ENCODE data around the gene PHACTR4. TPM values are rescaled to one million over a fixed set of nuclear protein-coding genes. Genes with fewer than 3 reads are reported as not detected.
A peak's percentile ranks its signal among the peaks of the same experiment; 100 is the strongest.

The PHACTR4 gene
- total and polyA plus RNA-seq, 10 of the 15 experiments (the other 5 are each of a cell fraction or from before 2014, with no cell fraction given): 8.9 to 34.2 (median 12.5) TPM

DNA sequence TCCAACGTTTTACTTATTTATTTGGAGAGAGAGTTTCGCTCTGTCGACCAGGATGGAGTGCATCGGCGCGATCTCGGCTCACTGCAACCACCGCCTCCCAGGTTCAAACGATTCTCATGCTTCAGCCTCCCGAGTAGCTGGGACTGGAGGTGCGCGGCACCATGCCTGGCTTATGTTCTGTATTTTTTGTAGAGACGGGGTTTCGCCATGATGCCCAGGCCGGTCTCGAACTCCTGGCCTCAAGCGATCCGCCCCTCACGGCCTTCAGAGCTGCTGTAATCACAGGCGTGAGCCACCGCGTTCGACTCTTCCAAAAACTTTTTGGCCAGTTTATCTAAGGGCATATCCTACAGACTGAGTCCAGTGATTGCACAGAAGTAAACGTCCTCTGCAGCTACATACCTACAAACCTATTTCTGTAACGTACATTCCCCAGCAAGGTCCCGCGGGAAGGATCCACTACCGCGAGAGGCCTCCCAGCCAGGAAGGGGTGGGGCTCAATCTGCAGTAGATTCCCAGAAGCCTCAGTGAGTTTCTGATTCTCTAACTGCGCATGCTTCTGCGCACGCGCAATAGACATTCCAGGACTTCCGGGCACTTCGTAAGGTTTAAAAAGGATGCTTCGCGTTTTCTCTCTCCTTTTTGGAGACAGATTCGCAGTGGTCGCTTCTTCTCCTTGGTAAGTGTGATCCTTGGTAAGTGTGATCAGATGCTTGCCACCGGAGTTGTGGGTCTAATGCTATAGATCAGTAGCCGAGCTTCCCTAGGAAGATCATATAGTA, 136.1 kb downstream of the PHACTR4 start, which contains the start of gene RCC1 (continued):
- TF ChIP-seq, protein P1, sequence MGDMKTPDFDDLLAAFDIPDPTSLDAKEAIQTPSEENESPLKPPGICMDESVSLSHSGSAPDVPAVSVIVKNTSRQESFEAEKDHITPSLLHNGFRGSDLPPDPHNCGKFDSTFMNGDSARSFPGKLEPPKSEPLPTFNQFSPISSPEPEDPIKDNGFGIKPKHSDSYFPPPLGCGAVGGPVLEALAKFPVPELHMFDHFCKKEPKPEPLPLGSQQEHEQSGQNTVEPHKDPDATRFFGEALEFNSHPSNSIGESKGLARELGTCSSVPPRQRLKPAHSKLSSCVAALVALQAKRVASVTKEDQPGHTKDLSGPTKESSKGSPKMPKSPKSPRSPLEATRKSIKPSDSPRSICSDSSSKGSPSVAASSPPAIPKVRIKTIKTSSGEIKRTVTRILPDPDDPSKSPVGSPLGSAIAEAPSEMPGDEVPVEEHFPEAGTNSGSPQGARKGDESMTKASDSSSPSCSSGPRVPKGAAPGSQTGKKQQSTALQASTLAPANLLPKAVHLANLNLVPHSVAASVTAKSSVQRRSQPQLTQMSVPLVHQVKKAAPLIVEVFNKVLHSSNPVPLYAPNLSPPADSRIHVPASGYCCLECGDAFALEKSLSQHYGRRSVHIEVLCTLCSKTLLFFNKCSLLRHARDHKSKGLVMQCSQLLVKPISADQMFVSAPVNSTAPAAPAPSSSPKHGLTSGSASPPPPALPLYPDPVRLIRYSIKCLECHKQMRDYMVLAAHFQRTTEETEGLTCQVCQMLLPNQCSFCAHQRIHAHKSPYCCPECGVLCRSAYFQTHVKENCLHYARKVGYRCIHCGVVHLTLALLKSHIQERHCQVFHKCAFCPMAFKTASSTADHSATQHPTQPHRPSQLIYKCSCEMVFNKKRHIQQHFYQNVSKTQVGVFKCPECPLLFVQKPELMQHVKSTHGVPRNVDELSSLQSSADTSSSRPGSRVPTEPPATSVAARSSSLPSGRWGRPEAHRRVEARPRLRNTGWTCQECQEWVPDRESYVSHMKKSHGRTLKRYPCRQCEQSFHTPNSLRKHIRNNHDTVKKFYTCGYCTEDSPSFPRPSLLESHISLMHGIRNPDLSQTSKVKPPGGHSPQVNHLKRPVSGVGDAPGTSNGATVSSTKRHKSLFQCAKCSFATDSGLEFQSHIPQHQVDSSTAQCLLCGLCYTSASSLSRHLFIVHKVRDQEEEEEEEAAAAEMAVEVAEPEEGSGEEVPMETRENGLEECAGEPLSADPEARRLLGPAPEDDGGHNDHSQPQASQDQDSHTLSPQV (IDR thresholded peaks at IDR 0.05): no peak
- TF ChIP-seq, protein P2, sequence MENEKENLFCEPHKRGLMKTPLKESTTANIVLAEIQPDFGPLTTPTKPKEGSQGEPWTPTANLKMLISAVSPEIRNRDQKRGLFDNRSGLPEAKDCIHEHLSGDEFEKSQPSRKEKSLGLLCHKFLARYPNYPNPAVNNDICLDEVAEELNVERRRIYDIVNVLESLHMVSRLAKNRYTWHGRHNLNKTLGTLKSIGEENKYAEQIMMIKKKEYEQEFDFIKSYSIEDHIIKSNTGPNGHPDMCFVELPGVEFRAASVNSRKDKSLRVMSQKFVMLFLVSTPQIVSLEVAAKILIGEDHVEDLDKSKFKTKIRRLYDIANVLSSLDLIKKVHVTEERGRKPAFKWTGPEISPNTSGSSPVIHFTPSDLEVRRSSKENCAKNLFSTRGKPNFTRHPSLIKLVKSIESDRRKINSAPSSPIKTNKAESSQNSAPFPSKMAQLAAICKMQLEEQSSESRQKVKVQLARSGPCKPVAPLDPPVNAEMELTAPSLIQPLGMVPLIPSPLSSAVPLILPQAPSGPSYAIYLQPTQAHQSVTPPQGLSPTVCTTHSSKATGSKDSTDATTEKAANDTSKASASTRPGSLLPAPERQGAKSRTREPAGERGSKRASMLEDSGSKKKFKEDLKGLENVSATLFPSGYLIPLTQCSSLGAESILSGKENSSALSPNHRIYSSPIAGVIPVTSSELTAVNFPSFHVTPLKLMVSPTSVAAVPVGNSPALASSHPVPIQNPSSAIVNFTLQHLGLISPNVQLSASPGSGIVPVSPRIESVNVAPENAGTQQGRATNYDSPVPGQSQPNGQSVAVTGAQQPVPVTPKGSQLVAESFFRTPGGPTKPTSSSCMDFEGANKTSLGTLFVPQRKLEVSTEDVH (IDR thresholded peaks at IDR 0.05; ENCODE audit: low read depth, partially characterized antibody): no peak
- TF ChIP-seq ZZZ3 (IDR thresholded peaks at IDR 0.05; ENCODE audit: control insufficient read depth, insufficient read length, low read depth) (no peak), CBX5 (IDR thresholded peaks at IDR 0.05; ENCODE audit: low read depth) (no peak), IKZF2 (IDR thresholded peaks at IDR 0.05) (0 out of 4 replicates have a peak, but pooled peaks of 1 of the 2 experiments have one; percentile 16), FOXM1 (IDR thresholded peaks at IDR 0.05; ENCODE audit: low read depth, low read length) (peak; percentile 68), ZNF384 (IDR thresholded peaks at IDR 0.05; ENCODE audit: borderline replicate concordance, low read depth, low read length) (no peak)
- TF ChIP-seq, protein P3, sequence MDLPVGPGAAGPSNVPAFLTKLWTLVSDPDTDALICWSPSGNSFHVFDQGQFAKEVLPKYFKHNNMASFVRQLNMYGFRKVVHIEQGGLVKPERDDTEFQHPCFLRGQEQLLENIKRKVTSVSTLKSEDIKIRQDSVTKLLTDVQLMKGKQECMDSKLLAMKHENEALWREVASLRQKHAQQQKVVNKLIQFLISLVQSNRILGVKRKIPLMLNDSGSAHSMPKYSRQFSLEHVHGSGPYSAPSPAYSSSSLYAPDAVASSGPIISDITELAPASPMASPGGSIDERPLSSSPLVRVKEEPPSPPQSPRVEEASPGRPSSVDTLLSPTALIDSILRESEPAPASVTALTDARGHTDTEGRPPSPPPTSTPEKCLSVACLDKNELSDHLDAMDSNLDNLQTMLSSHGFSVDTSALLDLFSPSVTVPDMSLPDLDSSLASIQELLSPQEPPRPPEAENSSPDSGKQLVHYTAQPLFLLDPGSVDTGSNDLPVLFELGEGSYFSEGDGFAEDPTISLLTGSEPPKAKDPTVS (IDR thresholded peaks at IDR 0.05; ENCODE audit: low read depth, low read length): no peak
- TF ChIP-seq, protein P4, sequence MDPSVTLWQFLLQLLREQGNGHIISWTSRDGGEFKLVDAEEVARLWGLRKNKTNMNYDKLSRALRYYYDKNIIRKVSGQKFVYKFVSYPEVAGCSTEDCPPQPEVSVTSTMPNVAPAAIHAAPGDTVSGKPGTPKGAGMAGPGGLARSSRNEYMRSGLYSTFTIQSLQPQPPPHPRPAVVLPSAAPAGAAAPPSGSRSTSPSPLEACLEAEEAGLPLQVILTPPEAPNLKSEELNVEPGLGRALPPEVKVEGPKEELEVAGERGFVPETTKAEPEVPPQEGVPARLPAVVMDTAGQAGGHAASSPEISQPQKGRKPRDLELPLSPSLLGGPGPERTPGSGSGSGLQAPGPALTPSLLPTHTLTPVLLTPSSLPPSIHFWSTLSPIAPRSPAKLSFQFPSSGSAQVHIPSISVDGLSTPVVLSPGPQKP (IDR thresholded peaks at IDR 0.05; ENCODE audit: low read depth, low read length): peak; percentile 68
- TF ChIP-seq, protein P5, sequence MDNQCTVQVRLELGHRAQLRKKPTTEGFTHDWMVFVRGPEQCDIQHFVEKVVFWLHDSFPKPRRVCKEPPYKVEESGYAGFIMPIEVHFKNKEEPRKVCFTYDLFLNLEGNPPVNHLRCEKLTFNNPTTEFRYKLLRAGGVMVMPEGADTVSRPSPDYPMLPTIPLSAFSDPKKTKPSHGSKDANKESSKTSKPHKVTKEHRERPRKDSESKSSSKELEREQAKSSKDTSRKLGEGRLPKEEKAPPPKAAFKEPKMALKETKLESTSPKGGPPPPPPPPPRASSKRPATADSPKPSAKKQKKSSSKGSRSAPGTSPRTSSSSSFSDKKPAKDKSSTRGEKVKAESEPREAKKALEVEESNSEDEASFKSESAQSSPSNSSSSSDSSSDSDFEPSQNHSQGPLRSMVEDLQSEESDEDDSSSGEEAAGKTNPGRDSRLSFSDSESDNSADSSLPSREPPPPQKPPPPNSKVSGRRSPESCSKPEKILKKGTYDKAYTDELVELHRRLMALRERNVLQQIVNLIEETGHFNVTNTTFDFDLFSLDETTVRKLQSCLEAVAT (IDR thresholded peaks at IDR 0.05): no peak
- TF ChIP-seq, protein P6, sequence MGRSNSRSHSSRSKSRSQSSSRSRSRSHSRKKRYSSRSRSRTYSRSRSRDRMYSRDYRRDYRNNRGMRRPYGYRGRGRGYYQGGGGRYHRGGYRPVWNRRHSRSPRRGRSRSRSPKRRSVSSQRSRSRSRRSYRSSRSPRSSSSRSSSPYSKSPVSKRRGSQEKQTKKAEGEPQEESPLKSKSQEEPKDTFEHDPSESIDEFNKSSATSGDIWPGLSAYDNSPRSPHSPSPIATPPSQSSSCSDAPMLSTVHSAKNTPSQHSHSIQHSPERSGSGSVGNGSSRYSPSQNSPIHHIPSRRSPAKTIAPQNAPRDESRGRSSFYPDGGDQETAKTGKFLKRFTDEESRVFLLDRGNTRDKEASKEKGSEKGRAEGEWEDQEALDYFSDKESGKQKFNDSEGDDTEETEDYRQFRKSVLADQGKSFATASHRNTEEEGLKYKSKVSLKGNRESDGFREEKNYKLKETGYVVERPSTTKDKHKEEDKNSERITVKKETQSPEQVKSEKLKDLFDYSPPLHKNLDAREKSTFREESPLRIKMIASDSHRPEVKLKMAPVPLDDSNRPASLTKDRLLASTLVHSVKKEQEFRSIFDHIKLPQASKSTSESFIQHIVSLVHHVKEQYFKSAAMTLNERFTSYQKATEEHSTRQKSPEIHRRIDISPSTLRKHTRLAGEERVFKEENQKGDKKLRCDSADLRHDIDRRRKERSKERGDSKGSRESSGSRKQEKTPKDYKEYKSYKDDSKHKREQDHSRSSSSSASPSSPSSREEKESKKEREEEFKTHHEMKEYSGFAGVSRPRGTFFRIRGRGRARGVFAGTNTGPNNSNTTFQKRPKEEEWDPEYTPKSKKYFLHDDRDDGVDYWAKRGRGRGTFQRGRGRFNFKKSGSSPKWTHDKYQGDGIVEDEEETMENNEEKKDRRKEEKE (IDR thresholded peaks at IDR 0.05): no peak
